HG03469 (cell line): Measurements from ENCODE around the gene PREX1.
"Not testable (repeated sequence)": the region's sequence is repeated elsewhere in the genome, so short reads cannot be mapped to it uniquely, and the experiment has no call there.

Source experiments
- ATAC-seq: cut with Tn5 transposase; IDR thresholded peaks from one replicate; pipeline ENCODE4 v1.9.1; 2021; ENCODE audit warnings: mild to moderate bottlenecking, moderate library complexity, moderate number of reproducible peaks; ENCODE audit not compliant: unreplicated experiment

PREX1 gene

GRCh38 chr20:48777005-48777404 is 50.8 kb downstream of the PREX1 start:
- ATAC-seq = no peak

GRCh38 chr20:48776306-48776705 is 51.5 kb downstream of the PREX1 start:
- ATAC-seq = no peak

- ATAC-seq = not testable (repeated sequence)
Observed at GRCh38 chr20:48775545-48775944, 52.3 kb downstream of the PREX1 start.

- ATAC-seq = no peak
Observed at GRCh38 chr20:48774696-48775095, 53.1 kb downstream of the PREX1 start.

GRCh38 chr20:48773837-48774418 is 53.9 kb downstream of the PREX1 start:
- no peak for ATAC-seq

GRCh38 chr20:48772183-48772976 is 55.4 kb downstream of the PREX1 start:
- no peak for ATAC-seq

GRCh38 chr20:48771542-48771941 is 56.3 kb downstream of the PREX1 start:
- no peak for ATAC-seq

- ATAC-seq = no peak
Observed at GRCh38 chr20:48770700-48771442, 56.9 kb downstream of the PREX1 start.

- ATAC-seq = no peak
Observed at GRCh38 chr20:48769069-48769983, 58.5 kb downstream of the PREX1 start.

GRCh38 chr20:48766961-48767960 is 60.5 kb downstream of the PREX1 start:
- no peak for ATAC-seq

GRCh38 chr20:48766205-48766604 is 61.6 kb downstream of the PREX1 start:
- no peak for ATAC-seq

- no peak for ATAC-seq
Observed at GRCh38 chr20:48765359-48765758, 62.4 kb downstream of the PREX1 start.

GRCh38 chr20:48763216-48763914 is 64.4 kb downstream of the PREX1 start:
- ATAC-seq = no peak

GRCh38 chr20:48761874-48762273 is 65.9 kb downstream of the PREX1 start:
- ATAC-seq = no peak

GRCh38 chr20:48761023-48761785 is 66.6 kb downstream of the PREX1 start:
- ATAC-seq = no peak

GRCh38 chr20:48760403-48760983 is 67.3 kb downstream of the PREX1 start:
- no peak for ATAC-seq

- ATAC-seq = no peak
Observed at GRCh38 chr20:48759631-48760245, 68.1 kb downstream of the PREX1 start.
